Measurements from ENCODE around the gene ACER2.

ACER2 gene

GRCh38 chr9:19473605-19474004, 64.8 kb downstream of the ACER2 start:
- Mint-ChIP-seq H3K27me3 (peaks cover 7% of the 10 kb centered on the region), H3K27ac (no peak overlapping the region), H3K4me1 (ENCODE audit: low read depth) (peaks cover 15% of the 10 kb centered on the region), H3K36me3 (ENCODE audit: low read depth) (no peaks in the 10 kb centered on the region), H3K9me3 (no peaks in the 10 kb centered on the region), H3K4me3 (no peak overlapping the region)

DNA sequence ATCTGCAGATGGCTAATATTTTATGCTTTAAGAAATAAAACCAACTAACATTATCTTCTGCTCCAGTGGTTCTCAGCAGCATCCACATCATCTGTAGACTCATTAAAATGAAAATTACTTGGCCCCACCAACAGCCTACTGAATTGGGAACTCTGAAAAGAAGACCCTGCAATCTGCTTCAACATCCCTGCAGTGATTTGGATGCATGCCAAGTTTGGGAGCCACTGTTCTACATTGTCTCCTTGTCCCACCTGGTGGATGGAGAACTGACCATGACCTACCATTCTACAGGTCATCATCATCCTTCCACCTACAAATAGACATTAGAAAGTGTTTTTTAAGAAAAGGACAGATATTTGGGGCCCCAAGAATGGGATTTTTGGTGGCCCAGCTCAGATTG, 71.1 kb downstream of the ACER2 start:
- H3K36me3 Mint-ChIP-seq (ENCODE audit: low read depth): no peaks in the 10 kb centered on the region
- H3K27ac Mint-ChIP-seq: no peak overlapping the region
- H3K9me3 Mint-ChIP-seq: no peaks in the 10 kb centered on the region
- H3K4me3 Mint-ChIP-seq: no peak overlapping the region
- peaks cover 14% of the 10 kb centered on the region for H3K27me3 Mint-ChIP-seq
- no peaks in the 10 kb centered on the region for H3K4me1 Mint-ChIP-seq (ENCODE audit: low read depth)

DNA sequence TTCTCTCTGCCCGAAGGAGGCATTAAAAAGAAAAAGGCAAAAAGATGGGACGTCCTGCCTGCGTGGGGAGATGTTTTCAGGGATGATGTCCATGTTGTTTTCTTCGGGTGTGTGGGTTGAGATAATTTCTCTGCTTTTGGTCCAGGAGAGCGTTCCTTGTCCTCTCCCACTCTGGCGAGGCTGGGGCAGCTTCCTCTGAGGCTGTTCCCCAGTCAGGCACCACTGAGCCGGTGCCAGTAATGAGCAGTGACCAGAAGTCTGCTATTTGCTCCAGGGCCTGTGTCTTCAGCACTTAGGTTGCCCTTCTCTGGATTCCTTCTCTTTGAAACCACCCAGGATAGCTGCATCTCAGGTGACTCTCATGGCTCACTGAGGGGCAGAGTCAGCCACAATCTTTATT, 71.5 kb downstream of the ACER2 start:
- H3K36me3 Mint-ChIP-seq (ENCODE audit: low read depth): no peaks in the 10 kb centered on the region
- peaks cover 14% of the 10 kb centered on the region for H3K27me3 Mint-ChIP-seq
- H3K4me1 Mint-ChIP-seq (ENCODE audit: low read depth): no peaks in the 10 kb centered on the region
- H3K9me3 Mint-ChIP-seq: no peaks in the 10 kb centered on the region
- no peak overlapping the region for H3K27ac Mint-ChIP-seq
- H3K4me3 Mint-ChIP-seq: no peak overlapping the region

DNA sequence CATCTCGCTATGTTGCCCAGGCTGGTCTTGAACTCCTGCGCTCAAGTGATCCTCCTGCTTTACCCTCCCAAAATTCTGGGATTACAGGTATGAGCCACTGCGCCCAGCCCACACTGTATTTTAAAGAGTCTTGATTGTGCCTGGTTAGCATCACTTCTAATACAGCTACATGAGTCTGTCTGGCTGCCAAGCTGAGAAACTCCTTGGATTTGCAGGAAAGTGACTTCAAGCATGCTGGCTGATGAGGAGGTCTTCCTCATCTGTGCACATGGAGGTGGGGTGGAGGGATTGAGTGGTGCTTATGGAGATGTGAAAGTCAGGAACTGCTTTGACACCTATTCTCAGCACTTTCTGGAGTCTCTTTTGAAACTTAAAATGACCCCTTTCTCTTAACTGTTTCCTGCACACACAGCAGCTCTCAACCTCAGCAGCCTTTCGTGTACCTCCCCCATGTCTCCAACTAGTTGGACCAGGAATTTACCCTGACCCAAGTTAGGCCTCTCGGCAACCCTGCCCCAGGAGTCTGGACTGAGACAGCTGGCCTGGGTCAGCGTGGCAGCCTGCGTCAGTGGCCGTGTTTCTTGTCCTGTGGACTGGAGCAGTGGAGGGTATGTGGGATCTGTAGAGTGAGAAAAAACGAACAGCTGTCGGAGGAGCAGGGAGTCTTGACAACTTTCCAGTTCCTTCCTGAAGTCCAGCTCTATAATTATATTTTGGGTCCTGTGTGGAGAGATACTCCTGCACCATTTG, 72.5 kb downstream of the ACER2 start:
- Mint-ChIP-seq H3K4me3 (no peak overlapping the region), H3K9me3 (no peaks in the 10 kb centered on the region), H3K36me3 (ENCODE audit: low read depth) (no peaks in the 10 kb centered on the region), H3K4me1 (ENCODE audit: low read depth) (no peaks in the 10 kb centered on the region), H3K27me3 (peaks cover 12% of the 10 kb centered on the region), H3K27ac (no peak overlapping the region)

GRCh38 chr9:19481971-19482404, 73.2 kb downstream of the ACER2 start:
- H3K36me3 Mint-ChIP-seq (ENCODE audit: low read depth): no peaks in the 10 kb centered on the region

DNA sequence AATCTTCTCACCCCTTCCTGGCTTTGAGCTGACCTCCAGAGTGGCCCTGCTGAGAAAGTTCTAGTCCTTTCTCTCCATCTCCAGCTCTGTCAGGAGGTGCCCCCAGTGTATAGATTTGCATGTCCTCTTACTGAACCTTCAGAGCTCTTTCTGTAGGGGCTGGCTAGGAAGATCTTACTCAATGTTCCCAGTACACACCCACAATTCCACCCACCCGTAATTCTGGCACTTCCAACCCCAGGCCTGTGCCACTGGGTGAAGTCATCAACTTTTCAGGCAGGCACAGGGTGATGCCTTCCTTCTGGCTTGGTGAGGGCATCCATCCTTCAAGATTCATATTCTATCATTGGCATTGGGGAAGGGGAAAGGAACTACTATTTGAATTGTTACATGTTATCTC, 75.9 kb downstream of the ACER2 start:
- Mint-ChIP-seq H3K36me3 (ENCODE audit: low read depth) (no peaks in the 10 kb centered on the region), H3K27me3 (peaks cover 3% of the 10 kb centered on the region), H3K9me3 (no peaks in the 10 kb centered on the region), H3K27ac (no peak overlapping the region), H3K4me3 (no peak overlapping the region), H3K4me1 (ENCODE audit: low read depth) (no peaks in the 10 kb centered on the region)

More at GRCh38 chr9:19481971-19482404, 73.2 kb downstream of the ACER2 start:
- no peak overlapping the region for H3K27ac Mint-ChIP-seq
- peaks cover 10% of the 10 kb centered on the region for H3K27me3 Mint-ChIP-seq
- H3K4me3 Mint-ChIP-seq: no peak overlapping the region
- H3K4me1 Mint-ChIP-seq (ENCODE audit: low read depth): no peaks in the 10 kb centered on the region
- no peaks in the 10 kb centered on the region for H3K9me3 Mint-ChIP-seq

GRCh38 chr9:19485193-19485592, 76.4 kb downstream of the ACER2 start:
- Mint-ChIP-seq H3K4me3 (no peak overlapping the region), H3K27me3 (peaks cover under 1% of the 10 kb centered on the region), H3K27ac (no peak overlapping the region), H3K36me3 (ENCODE audit: low read depth) (no peaks in the 10 kb centered on the region), H3K9me3 (no peaks in the 10 kb centered on the region), H3K4me1 (ENCODE audit: low read depth) (no peaks in the 10 kb centered on the region)

DNA sequence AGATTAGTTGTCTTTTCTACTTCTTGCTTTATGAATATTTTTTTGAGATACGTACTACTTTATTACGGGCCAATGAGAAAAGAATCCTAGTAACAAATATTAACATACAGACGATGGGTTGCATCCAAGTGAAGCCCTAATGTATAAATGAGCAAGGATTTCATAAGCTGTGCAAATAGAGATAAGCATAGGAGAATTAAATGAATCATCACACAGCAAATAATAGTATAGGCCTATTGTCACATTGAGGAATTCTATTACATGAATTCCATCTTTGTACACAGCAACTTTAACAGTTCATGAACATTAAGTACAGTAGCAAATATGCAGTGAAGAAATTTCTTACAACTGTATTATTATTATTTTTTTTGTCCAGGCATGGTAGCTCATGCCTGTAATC, 78.0 kb downstream of the ACER2 start:
- no peak overlapping the region for H3K4me3 Mint-ChIP-seq
- H3K36me3 Mint-ChIP-seq (ENCODE audit: low read depth): no peaks in the 10 kb centered on the region
- H3K27me3 Mint-ChIP-seq: peaks cover 2% of the 10 kb centered on the region

GRCh38 chr9:19488721-19489120, 79.9 kb downstream of the ACER2 start:
- peaks cover 11% of the 10 kb centered on the region for H3K27me3 Mint-ChIP-seq
- H3K27ac Mint-ChIP-seq: no peak overlapping the region

More for the DNA sequence above, 78.0 kb downstream of the ACER2 start:
- H3K4me1 Mint-ChIP-seq (ENCODE audit: low read depth): no peaks in the 10 kb centered on the region
- H3K9me3 Mint-ChIP-seq: no peaks in the 10 kb centered on the region
- no peak overlapping the region for H3K27ac Mint-ChIP-seq

DNA sequence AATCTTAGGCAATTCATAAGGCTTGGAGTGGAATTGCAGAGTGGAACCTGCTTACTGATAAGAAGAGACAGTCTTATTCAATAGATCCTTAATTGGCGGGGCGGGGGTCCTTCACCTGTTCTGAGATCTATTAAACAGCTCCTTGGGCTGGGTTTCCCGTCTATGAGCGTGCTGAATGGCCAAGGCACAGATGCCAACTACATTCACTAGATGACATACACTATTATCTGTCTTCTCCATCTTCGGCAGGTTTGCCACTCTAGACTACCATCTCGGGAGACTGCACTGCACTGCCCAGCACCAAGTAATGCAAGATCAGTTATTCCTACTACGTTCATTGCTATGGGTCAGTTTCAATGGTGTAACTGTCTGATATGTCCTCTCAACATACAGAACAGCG, 81.5 kb downstream of the ACER2 start:
- Mint-ChIP-seq H3K4me1 (ENCODE audit: low read depth) (peaks cover 19% of the 10 kb centered on the region), H3K27me3 (peaks cover 16% of the 10 kb centered on the region), H3K27ac (no peak overlapping the region), H3K4me3 (no peak overlapping the region), H3K36me3 (ENCODE audit: low read depth) (no peaks in the 10 kb centered on the region), H3K9me3 (no peaks in the 10 kb centered on the region)

More at GRCh38 chr9:19488721-19489120, 79.9 kb downstream of the ACER2 start:
- Mint-ChIP-seq H3K4me3 (no peak overlapping the region), H3K4me1 (ENCODE audit: low read depth) (peaks cover 14% of the 10 kb centered on the region), H3K9me3 (no peaks in the 10 kb centered on the region), H3K36me3 (ENCODE audit: low read depth) (no peaks in the 10 kb centered on the region)

GRCh38 chr9:19490828-19491227, 82.0 kb downstream of the ACER2 start:
- H3K9me3 Mint-ChIP-seq: no peaks in the 10 kb centered on the region
- no peak overlapping the region for H3K27ac Mint-ChIP-seq

DNA sequence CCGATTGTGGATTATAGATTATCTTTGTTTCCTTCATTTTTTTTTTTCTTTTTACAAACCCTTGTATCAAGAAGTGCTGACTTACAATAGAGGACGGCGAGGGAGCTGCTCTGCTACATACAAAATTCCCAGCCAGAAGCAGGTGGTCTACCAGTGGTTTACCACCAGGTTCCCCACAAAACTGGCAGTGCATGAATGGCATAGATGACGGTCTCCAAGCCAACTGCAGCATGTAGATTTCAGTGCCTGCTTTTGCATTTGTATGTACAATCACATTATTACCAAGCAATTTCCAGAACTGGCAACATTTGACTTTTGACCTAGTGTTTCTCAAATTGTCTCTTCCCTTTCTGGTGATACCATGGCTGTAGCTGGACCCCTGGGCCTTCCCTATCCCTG, 84.0 kb downstream of the ACER2 start:
- H3K4me1 Mint-ChIP-seq (ENCODE audit: low read depth): peaks cover 19% of the 10 kb centered on the region
- H3K4me3 Mint-ChIP-seq: peak overlapping the region; percentile 30
- H3K27ac Mint-ChIP-seq: no peak overlapping the region
- H3K36me3 Mint-ChIP-seq (ENCODE audit: low read depth): no peaks in the 10 kb centered on the region
- H3K27me3 Mint-ChIP-seq: peaks cover 16% of the 10 kb centered on the region
- no peaks in the 10 kb centered on the region for H3K9me3 Mint-ChIP-seq

More at GRCh38 chr9:19490828-19491227, 82.0 kb downstream of the ACER2 start:
- Mint-ChIP-seq H3K27me3 (peaks cover 16% of the 10 kb centered on the region), H3K4me1 (ENCODE audit: low read depth) (peaks cover 19% of the 10 kb centered on the region), H3K36me3 (ENCODE audit: low read depth) (no peaks in the 10 kb centered on the region), H3K4me3 (no peak overlapping the region)

GRCh38 chr9:19493174-19493811, 84.5 kb downstream of the ACER2 start:
- no peaks in the 10 kb centered on the region for H3K36me3 Mint-ChIP-seq (ENCODE audit: low read depth)
- no peak overlapping the region for H3K27ac Mint-ChIP-seq
- peaks cover 16% of the 10 kb centered on the region for H3K27me3 Mint-ChIP-seq
- H3K4me3 Mint-ChIP-seq: peak overlapping the region; percentile 30
- peaks cover 19% of the 10 kb centered on the region for H3K4me1 Mint-ChIP-seq (ENCODE audit: low read depth)
- H3K9me3 Mint-ChIP-seq: no peaks in the 10 kb centered on the region

DNA sequence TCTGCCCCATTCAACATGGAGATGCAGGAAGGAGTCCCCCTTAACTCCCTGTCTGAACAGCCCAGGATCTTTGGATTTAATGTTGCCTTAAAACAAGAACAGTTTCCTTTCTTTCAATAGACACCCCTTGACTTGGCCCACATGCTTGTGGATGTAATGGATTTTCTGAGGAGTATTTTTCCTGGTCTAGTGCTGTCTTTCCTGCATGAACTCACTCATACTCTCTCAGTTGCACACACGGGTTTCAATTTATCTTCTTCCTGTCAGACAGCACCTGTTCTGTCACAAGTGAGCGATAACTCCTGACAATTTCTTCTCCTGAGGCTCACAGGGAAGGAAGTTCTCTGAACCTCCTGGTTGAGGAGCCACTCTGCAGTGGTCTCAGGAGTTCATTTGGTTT, 85.1 kb downstream of the ACER2 start:
- H3K27me3 Mint-ChIP-seq: peaks cover 16% of the 10 kb centered on the region
- H3K4me3 Mint-ChIP-seq: no peak overlapping the region
- peaks cover 19% of the 10 kb centered on the region for H3K4me1 Mint-ChIP-seq (ENCODE audit: low read depth)
- no peak overlapping the region for H3K27ac Mint-ChIP-seq
- H3K9me3 Mint-ChIP-seq: no peaks in the 10 kb centered on the region
- no peaks in the 10 kb centered on the region for H3K36me3 Mint-ChIP-seq (ENCODE audit: low read depth)

- Mint-ChIP-seq H3K27ac (no peak overlapping the region), H3K36me3 (ENCODE audit: low read depth) (no peaks in the 10 kb centered on the region), H3K9me3 (no peaks in the 10 kb centered on the region), H3K4me3 (no peak overlapping the region), H3K4me1 (ENCODE audit: low read depth) (peaks cover 19% of the 10 kb centered on the region), H3K27me3 (peaks cover 23% of the 10 kb centered on the region)
These were observed 86.6 kb downstream of the ACER2 start for GRCh38 chr9:19495186-19496028.
